IPS-18c (cell line): ENCODE measurements around the gene TP53AIP1.

Source experiments
- H3K4me3 ChIP-seq: 2 replicates; pipeline ENCODE4 v1.7.0; 2013; ENCODE audit warnings: low read depth, mild to moderate bottlenecking, low read length, moderate library complexity; ENCODE audit not compliant: insufficient read depth
- H3K9me3 ChIP-seq: one replicate; pipeline ENCODE4 v1.6.1; 2013; ENCODE audit warnings: mild to moderate bottlenecking, low read length, moderate library complexity; ENCODE audit not compliant: control insufficient read depth, insufficient read depth

The TP53AIP1 gene

GRCh38 chr11:128949791-128950454 is 7.3 kb upstream of the TP53AIP1 start:
- Histone ChIP-seq H3K4me3 (no peak overlapping the region), H3K9me3 (peaks cover 5% of the 10 kb centered on the region)

GRCh38 chr11:128948583-128948982 is 5.9 kb upstream of the TP53AIP1 start:
- peaks cover 5% of the 10 kb centered on the region for H3K9me3 ChIP-seq

GRCh38 chr11:128947773-128948172 is 5.1 kb upstream of the TP53AIP1 start:
- Histone ChIP-seq H3K4me3 (no peak overlapping the region), H3K9me3 (peaks cover 2% of the 10 kb centered on the region)

More at GRCh38 chr11:128948583-128948982, 5.9 kb upstream of the TP53AIP1 start:
- no peak overlapping the region for H3K4me3 ChIP-seq

- Histone ChIP-seq H3K4me3 (no peak overlapping the region), H3K9me3 (peaks cover 2% of the 10 kb centered on the region)
Measured at GRCh38 chr11:128946648-128947047, 4.0 kb upstream of the TP53AIP1 start.

- Histone ChIP-seq H3K9me3 (peaks cover 2% of the 10 kb centered on the region), H3K4me3 (no peak overlapping the region)
Measured at GRCh38 chr11:128943428-128943976, 831 bp upstream of the TP53AIP1 start.

- H3K4me3 ChIP-seq, result no peak overlapping the region
- peaks cover 2% of the 10 kb centered on the region for H3K9me3 ChIP-seq
Measured at GRCh38 chr11:128942272-128942612, 429 bp downstream of the TP53AIP1 start.

GRCh38 chr11:128941573-128942271 is 949 bp downstream of the TP53AIP1 start:
- Histone ChIP-seq H3K4me3 (no peak overlapping the region), H3K9me3 (peaks cover 2% of the 10 kb centered on the region)

GRCh38 chr11:128941110-128941509 is 1.6 kb downstream of the TP53AIP1 start:
- Histone ChIP-seq H3K4me3 (no peak overlapping the region), H3K9me3 (peaks cover 2% of the 10 kb centered on the region)

GRCh38 chr11:128940603-128941002 is 2.1 kb downstream of the TP53AIP1 start:
- no peak overlapping the region for H3K4me3 ChIP-seq
- peaks cover 2% of the 10 kb centered on the region for H3K9me3 ChIP-seq

- Histone ChIP-seq H3K9me3 (peaks cover 2% of the 10 kb centered on the region), H3K4me3 (no peak overlapping the region)
Measured at GRCh38 chr11:128940156-128940555, 2.5 kb downstream of the TP53AIP1 start.

- H3K9me3 ChIP-seq, result peaks cover 2% of the 10 kb centered on the region
- H3K4me3 ChIP-seq, result no peak overlapping the region
Measured at GRCh38 chr11:128939591-128939990, 3.1 kb downstream of the TP53AIP1 start.

- peaks cover 2% of the 10 kb centered on the region for H3K9me3 ChIP-seq
- no peak overlapping the region for H3K4me3 ChIP-seq
Measured at GRCh38 chr11:128938156-128938885, 4.3 kb downstream of the TP53AIP1 start.

- H3K9me3 ChIP-seq, result no peaks in the 10 kb centered on the region
- H3K4me3 ChIP-seq, result no peak overlapping the region
Measured at GRCh38 chr11:128937480-128937879, 5.2 kb downstream of the TP53AIP1 start.

- H3K9me3 ChIP-seq, result no peaks in the 10 kb centered on the region
- no peak overlapping the region for H3K4me3 ChIP-seq
Measured at GRCh38 chr11:128936606-128937251, 5.9 kb downstream of the TP53AIP1 start.

GRCh38 chr11:128934926-128935325 is 7.7 kb downstream of the TP53AIP1 start:
- Histone ChIP-seq H3K4me3 (no peak overlapping the region), H3K9me3 (no peaks in the 10 kb centered on the region)

- H3K9me3 ChIP-seq, result no peaks in the 10 kb centered on the region
- no peak overlapping the region for H3K4me3 ChIP-seq
Measured at GRCh38 chr11:128934351-128934750, 8.3 kb downstream of the TP53AIP1 start.

GRCh38 chr11:128933481-128934178 is 9.0 kb downstream of the TP53AIP1 start:
- no peaks in the 10 kb centered on the region for H3K9me3 ChIP-seq

More at GRCh38 chr11:128933481-128934178, 9.0 kb downstream of the TP53AIP1 start:
- H3K4me3 ChIP-seq, result no peak overlapping the region
